Stimulated activated CD4-positive, alpha-beta T cell treated with anti-CD3 and anti-CD28 coated beads, Interleukin-12 subunit alpha, Interleukin-12 subunit beta, amount 100 ng/mL, for 24 hours (primary cell): Measurements from ENCODE around the gene POLRMT.
"Not testable (repeated sequence)": the region's sequence is repeated elsewhere in the genome, so short reads cannot be mapped to it uniquely, and the experiment has no call there.

Source experiments
- DNase-seq, 2 experiments: peaks; one replicate each; pipeline ENCODE4 v3.0.0-alpha.2; 2020; ENCODE audit warnings: low read depth in 2 of 2

POLRMT gene

DNA sequence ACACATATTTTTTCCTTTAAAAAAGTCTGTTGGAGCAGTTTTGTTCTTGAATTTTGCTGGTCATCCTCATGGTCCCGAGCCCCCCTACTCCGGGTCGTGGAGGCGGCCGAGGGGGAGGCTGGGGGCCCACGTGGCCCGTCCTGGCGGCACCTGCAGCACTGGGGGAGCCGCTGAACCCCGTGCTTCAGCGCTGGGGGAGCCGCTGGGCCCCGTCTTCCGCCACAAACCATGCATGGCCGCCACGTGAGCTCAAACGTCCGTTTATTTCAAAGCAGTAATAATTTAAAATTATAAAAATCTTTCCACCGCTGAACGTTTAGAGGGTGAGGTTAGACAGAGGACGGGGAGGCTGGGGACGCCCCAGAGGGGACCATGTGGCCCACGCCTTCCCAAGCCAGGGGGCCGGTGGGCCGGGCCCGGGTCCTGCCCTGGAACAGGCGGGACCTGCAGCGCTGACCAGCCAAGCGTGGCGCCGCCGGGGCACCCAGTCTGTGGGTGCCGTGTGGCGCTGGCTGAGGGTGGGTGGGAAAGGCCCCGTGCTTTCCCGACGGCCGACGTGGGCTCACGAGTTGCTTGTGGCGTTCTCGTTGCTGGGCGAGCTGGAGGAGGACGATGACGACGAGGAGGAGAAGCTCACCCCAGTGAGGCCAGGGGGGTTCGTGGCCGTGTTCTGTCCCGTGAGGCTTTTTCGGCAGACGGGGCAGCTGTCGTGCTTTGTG lies 14.4 kb upstream of the POLRMT start:
- no peak for DNase-seq

DNA sequence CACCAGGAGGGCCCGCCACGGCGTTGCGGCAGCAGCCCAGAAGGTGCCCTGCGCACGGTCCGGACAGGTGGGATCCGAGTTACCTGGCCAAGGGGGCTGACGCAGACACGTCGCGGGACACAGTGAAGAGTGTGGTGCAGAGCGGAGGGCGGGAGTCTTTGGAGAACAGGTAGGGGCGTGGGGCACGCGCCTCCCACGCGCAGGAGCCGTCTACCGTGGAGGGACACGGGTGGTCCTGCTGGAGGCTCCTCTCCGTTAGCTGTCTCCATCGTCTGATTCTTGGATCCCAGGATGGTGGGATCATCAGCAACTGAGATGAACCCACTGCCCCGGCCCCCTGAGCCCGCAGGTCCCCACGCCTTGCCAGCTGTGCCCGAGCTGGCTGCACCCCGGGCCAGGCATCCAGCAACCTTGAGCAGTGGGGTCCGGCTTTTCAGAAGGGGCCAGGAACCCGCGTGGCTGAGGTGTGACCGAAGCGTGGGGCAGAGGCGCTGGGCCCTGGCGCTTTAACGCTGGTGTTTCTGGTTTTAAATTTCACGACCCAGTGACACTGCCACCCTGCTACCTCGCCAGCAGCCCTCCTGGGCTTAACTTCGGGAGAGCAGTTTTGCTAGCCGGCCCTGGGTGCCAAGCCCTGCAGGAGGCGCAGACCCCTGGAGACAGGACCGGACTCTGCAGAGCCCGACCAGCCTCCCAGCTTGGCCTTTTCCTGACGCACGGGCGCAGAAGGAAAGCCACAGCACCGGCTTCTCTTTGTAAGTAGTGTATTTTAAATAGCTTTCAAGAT lies 13.6 kb upstream of the POLRMT start:
- DNase-seq = no peak

GRCh38 chr19:645912-646778 lies 12.8 kb upstream of the POLRMT start:
- DNase-seq = no peak

GRCh38 chr19:644789-645188 lies 11.5 kb upstream of the POLRMT start:
- no peak for DNase-seq

- DNase-seq = no peak
Measured at GRCh38 chr19:644363-644762, 11.0 kb upstream of the POLRMT start.

DNA sequence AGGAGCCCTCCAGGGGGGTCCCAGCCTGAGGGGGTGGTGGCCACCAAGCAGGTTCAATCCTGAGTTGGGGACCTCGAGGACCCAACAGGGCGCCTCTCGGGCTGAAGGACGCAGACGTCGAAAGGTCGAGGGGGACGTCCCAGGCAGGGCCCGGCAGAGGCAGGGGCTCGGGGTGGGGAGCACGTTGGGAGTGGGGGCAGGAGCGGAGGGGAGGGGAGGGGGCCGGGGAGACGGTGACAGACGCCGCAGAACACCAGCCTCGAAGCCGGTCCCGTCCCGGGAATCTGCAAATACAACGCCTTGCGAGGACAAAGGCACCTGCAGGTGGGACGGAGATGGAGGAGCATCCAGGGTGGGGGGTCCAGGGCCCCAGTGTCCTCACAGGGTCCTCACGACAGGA lies 10.4 kb upstream of the POLRMT start:
- DNase-seq = no peak

GRCh38 chr19:642767-643727 lies 9.7 kb upstream of the POLRMT start:
- DNase-seq = no peak

DNA sequence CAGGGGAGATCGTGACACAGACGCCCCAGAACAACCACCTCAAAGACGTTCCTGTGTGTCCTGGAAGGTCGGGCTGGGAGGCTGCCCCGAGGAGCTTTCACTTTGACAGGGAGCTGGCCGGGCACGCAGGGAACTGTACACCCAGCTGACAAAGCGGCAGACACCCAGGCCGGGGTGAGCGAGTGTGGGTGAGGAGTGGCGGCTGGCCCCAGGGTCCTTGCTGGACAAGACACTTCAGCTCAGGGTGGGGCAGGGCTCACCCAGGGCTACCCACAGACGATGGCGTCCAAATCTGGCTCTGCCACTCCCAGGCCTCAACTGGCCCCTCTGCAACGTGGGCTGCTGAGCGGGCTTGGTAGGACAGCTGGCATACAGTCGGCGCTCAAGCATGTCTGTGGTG lies 8.4 kb upstream of the POLRMT start:
- DNase-seq = no peak

DNA sequence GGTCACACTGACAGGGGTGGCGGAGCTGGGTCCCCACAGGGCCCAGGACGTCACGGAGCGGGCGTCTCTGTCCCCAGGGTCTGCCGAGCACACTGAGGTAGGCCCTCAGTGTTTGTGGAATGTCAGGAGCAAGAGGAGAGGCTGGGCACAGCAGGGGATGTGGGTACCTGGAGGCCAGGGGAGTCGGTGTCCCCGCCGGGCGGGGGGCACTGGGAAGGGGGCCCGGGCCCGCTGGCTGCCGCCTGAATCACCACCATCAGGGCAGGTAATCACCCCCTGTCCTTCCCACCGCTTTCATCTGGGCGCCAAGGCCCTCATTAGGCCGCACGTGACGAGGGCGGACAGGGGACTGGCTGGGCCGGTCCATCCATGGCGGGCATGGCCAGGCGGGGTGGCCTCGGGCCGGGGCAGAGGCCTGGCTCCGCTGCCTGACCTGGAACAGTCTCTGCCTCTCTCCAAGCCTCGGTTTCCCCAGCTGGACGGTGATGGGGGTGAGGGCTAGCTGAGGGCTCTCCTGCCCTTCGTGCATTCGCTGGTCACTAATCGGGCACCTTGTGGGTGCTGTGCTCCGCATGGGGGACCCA lies 7.4 kb upstream of the POLRMT start:
- no peak for DNase-seq

DNA sequence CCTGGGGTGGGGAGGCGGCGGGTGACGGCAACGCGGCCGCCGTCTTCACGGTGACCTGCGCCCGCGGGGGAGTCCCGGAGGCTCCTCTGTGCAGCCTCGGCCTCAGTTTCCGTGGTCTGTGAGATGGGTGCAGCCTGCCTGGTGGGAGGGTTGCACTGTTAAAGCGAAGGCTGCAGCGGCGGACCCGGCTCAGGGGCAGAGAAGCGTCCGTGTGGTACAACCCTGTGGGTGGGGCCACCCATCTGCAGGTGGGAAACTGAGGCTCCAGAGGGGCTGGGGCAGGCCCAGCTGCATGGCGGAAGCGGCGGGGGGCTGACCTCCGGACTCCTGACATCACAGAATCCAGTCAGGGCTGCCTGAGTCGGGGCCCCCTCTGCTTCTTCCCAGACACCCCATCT lies 6.8 kb upstream of the POLRMT start:
- no peak for DNase-seq

DNA sequence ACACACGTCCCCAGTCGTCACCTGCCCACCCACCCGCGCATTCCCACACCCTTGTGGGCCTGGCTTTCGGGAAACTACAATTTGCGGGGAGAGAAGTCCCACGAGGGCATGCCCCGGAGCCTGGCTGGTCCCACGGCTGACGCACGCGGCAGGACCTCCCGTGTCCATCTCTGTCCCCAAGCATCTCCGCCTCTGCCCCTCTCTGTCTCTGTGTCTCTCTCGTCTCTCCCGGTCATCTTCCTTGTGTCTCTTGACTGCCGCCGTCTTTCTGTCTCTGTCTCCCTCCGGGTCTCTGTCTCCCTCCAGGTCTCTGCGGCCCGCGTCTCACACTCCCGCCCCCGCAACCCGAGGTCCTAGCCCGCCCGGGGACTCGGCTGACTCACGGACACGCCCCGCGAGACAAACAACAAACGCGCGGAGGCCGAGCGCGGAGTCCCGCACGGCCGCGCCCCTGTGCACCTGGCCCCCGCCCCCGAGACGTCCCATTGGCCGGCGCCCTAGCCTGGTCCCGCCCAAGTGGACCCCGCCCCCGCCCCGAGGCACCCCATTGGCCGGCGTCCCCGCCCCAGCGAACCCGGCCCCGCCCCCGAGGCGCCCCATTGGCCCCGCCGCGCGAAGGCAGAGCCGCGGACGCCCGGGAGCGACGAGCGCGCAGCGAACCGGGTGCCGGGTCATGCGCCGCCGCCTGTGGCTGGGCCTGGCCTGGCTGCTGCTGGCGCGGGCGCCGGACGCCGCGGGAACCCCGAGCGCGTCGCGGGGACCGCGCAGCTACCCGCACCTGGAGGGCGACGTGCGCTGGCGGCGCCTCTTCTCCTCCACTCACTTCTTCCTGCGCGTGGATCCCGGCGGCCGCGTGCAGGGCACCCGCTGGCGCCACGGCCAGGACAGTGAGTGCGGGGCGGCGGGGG lies 6.2 kb upstream of the POLRMT start, which contains the start of gene FGF22:
Gene FGF22, plus strand, starts transcription at position 627 of the 908 bp plus-strand sequence. Its CDS starts 47 bp downstream, at position 674.
- DNase-seq = peak; percentile 89 to 93

- no peak for DNase-seq
Measured at GRCh38 chr19:638906-639252, 5.5 kb upstream of the POLRMT start.

DNA sequence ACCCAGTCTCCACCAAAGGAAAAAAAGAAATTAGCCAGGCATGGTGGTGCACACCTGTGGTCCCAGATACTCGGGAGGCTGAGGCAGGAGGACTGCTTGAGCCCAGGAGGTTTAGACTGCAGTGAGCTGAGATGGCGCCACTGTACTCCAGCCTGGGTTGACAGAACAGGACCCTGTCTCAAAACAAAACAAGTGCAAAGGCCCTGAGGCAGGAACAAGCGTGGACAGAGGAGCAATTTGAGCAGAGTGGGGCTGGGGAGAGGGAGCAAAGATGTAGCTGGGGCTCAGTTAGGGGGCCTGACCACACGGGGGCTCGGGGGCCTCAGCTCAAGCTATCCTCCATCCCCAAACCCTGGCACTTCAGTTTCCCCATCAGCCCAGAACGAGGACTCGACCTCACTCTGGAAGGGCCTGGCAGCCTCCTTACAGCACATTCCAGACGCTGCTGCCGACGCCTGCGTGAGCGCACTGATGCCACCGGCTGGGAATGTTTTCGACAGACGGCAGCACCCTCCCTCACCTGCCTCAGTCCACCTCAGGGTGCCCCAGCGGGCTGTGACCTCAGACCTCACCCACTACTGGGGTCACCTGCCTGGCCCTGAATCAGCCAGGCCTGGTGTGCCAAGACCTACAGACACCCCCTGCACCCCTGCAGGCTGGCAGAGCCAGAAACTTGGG lies 1.8 kb upstream of the POLRMT start:
- DNase-seq = no peak

- DNase-seq = no peak
Measured at GRCh38 chr19:633786-634639, 676 bp upstream of the POLRMT start.

DNA sequence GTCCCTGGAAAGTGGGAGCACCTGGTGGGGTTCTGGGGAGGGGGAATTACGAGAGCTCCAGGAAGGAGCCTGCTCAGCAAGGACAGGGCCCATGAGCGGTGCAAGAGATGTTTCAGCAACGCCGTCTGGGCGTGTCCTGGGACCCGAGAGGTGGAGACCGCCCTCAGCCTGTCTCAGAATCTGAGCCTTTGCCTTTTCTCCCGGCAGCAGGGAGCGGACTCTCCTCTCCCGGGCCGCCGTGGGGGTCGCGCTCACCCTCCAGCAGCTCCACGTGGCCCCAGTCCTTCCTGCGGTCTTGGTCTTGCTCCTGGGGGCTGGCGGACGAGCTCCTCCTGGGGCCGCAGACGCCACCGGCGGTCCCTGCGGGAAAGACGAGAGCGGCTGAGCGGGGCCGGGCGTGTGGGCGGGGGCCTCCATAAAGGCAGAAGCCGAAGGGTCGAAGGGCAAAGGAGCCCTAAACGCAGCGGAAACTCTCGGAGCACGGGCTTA lies 714 bp downstream of the POLRMT start:
- DNase-seq = peak in 1 of 2 experiments; percentile 42

DNA sequence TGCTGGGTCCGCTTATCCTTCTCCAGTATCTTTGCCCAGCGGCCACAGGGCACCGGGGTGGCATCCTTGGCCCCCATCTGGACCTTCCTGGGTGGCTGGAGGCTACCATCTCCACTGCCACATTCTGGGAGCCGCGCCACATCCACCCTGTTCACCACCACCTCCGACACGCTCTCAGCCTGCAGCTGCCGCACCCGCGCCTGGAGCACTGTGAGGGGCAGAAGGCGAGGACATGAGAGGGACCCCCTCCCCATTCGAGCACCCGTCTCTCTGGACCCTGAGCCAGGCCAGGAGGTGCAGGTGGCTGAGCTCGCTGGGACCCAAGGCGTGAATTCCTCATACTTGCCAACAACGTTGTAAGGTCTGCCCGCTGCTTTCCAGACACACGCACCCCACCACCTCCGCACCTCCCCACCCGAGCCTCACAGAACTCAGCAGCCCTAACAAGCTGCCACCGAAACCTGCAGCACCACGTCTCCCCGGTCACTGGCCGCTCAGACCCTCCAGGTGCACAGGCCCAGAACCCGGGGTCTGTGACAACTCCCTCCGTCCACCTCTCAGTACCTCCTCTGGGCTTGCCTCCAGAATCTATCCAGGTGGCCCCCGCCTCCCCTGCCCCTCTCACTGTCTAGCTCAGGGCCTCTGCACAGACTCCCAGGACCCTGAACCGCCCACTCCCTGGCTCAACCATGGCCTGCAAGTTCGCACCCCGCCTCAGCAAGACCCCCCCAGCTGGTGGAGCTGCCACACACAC lies 3.2 kb downstream of the POLRMT start:
- DNase-seq = no peak

GRCh38 chr19:629515-629914 lies 3.8 kb downstream of the POLRMT start:
- DNase-seq = not testable (repeated sequence)
